ENCODE results near the gene SYTL3. TPM values are rescaled to one million over a fixed set of nuclear protein-coding genes. Genes with fewer than 3 reads are reported as not detected.

Gene SYTL3
- total RNA-seq, 1 experiment from 2014 or later = 0.09 TPM

GRCh38 chr6:158636778-158637177, 13.1 kb upstream of the SYTL3 start:
- no peak overlapping the region for H2BK5ac ChIP-seq (ENCODE audit: insufficient read length, low read length)
- H2BK20ac ChIP-seq (ENCODE audit: low read depth, low read length, poor library complexity, severe bottlenecking) = no peak overlapping the region
- H2AK5ac ChIP-seq (ENCODE audit: insufficient read length, low read length) = no peak overlapping the region
- no CpG with 5 or more reads among the region's 8 CpGs for WGBS (ENCODE audit: extremely low coverage, insufficient read length, low lambda C conversion rate)
- Mint-ChIP-seq H3K36me3 (ENCODE audit: insufficient read depth in 1 of 3, low read depth in 3 of 3) (peaks cover 10 to 47% (median 33%) of the 10 kb centered on the region in 3 experiments; a peak in 6 of 7 replicates), H3K27ac (no peak overlapping the region), H3K27me3 (ENCODE audit: low read depth) (no peaks in the 10 kb centered on the region), H3K9me3 (no peaks in the 10 kb centered on the region), H3K4me1 (peaks cover 9 to 11% of the 10 kb centered on the region in 2 experiments), H3K4me3 (no peak overlapping the region)
- DNase-seq = no peak
- no peak overlapping the region for H4K91ac ChIP-seq (ENCODE audit: insufficient read length, low read depth, low read length)
- H3K79me1 ChIP-seq (ENCODE audit: insufficient read depth, low read depth, low read length, poor library complexity, severe bottlenecking) = no peaks in the 10 kb centered on the region
- no peaks in the 10 kb centered on the region for H3K27me3 ChIP-seq (ENCODE audit: insufficient read depth, low read length)
- no peaks in the 10 kb centered on the region for H3K23me2 ChIP-seq (ENCODE audit: insufficient read length, low read depth, low read length, poor library complexity, severe bottlenecking)
- no peak overlapping the region for H3K4ac ChIP-seq (ENCODE audit: low read depth, low read length)
- no peak overlapping the region for H3K56ac ChIP-seq (ENCODE audit: insufficient read length, low read depth, low read length)
- H4K8ac ChIP-seq (replicated peaks; ENCODE audit: insufficient read length, low read depth, low read length) = no peak overlapping the region
- no peaks in the 10 kb centered on the region for H4K20me1 ChIP-seq (ENCODE audit: control insufficient read depth, insufficient read depth, insufficient read length)
- no peak overlapping the region for H2AFZ ChIP-seq (ENCODE audit: low read length)
- no peak overlapping the region for H2BK120ac ChIP-seq (ENCODE audit: low read depth, low read length, poor library complexity, severe bottlenecking)
- H3K79me2 ChIP-seq (ENCODE audit: insufficient read depth, low read length) = no peaks in the 10 kb centered on the region
- no peak overlapping the region for H3K14ac ChIP-seq (ENCODE audit: insufficient read depth, low read length)
- H3K4me2 ChIP-seq (ENCODE audit: insufficient read depth, insufficient read length, low read length) = no peak overlapping the region
- no peak overlapping the region for H3K9ac ChIP-seq (ENCODE audit: extremely low read depth, insufficient read length, low read length)
- no peak overlapping the region for H2BK12ac ChIP-seq (ENCODE audit: insufficient read length, low read depth, low read length)
- no peak overlapping the region for H3K18ac ChIP-seq (ENCODE audit: insufficient read length, low read depth, low read length)
- H3K9me3 ChIP-seq (ENCODE audit: control insufficient read depth, low read depth, low read length) = no peaks in the 10 kb centered on the region
- no peak overlapping the region for H4K5ac ChIP-seq (ENCODE audit: insufficient read length, low read depth, low read length)
- H3K27ac ChIP-seq (ENCODE audit: insufficient read length, low read depth, low read length) = no peak overlapping the region
- H2BK15ac ChIP-seq (ENCODE audit: low read depth, low read length) = no peak overlapping the region
- no peak overlapping the region for H3T11ph ChIP-seq (ENCODE audit: low read length)
- no peak for TF ChIP-seq CTCF (conservative IDR thresholded peaks at IDR 0.05)
- H3K4me1 ChIP-seq (ENCODE audit: insufficient read depth, low read length) = no peaks in the 10 kb centered on the region
- no peak overlapping the region for H3K23ac ChIP-seq (ENCODE audit: insufficient read length, low read depth, low read length)

Measured in H9 (cell line).